H4 (cell line): Measurements from ENCODE around the gene SCNN1B. TPM values are rescaled to one million over a fixed set of nuclear protein-coding genes. Genes with fewer than 3 reads are reported as not detected.

Source experiments
- DNase-seq: peaks from one replicate; pipeline ENCODE4 v3.0.0-alpha.2; 2015; ENCODE audit warnings: low spot score
- total RNA-seq: library from RNA; depleted of rRNA; stranded (reverse); fragments of >200 nt; shearing (Covaris generic); gene quantifications from 2 replicates; pipeline ENCODE4 v1.2.3, GENCODE V29; 2014; rRNA removed

Gene SCNN1B
- total RNA-seq, 1 experiment from 2014 or later: not detected

DNA sequence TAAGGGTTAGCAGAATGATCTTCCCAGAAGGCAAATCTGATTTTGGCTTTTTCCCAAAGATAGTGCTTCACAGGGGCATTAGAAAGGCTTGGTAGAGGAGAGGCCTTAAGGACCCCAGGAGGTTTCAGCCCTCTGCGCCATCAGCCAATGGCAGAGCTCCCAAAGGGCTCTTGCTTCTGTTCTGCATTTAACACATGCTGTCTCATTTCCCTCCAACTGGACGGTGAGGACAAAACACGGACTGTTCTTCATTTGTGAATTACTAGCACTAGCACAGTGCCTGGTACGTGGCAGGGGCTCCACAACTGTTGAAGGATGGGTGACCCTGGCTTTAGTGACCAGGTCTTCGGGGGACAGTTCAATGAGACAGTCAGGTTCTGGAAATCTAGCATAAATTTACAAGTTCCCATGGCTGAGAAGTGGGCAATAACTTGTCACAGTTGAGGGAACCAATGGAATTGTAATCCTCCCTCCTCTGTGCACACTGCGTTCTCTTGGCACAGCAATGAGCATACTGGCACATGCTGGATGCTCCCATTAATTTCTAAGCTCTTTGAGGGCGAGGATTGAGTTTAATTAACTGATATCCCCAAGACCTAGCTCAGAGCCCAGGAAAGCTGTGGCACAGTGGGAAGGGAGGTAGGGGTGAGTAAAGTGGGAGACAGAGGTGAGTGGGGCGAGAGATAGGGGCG lies 105.5 kb downstream of the SCNN1B start:
- no peak for DNase-seq

DNA sequence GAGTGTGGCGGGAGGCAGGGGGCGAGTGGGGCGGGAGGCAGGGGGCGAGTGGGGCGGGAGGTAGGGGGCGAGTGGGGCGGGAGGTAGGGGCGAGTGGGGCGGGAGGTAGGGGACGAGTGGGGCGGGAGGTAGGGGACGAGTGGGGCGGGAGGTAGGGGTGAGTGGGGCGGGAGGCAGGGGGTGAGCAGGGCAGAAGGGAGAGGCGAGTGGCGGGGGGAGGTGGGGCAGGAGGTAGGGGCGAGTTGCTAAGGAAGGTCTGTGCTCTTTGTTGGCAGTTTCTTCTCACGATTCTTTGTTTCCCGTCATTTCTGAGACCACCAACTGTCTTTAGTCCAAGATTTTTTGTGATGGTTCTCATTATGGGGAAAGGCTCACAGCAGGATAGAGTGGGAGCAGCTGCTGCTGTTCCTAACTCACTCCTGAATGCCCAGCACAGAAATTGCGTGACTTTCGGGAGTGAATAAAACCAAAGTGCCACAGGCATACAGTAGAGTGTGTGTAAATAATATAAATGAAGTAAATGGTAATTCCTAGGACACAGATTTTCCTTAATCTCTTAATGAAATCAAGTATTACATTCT lies 106.2 kb downstream of the SCNN1B start:
- no peak for DNase-seq

DNA sequence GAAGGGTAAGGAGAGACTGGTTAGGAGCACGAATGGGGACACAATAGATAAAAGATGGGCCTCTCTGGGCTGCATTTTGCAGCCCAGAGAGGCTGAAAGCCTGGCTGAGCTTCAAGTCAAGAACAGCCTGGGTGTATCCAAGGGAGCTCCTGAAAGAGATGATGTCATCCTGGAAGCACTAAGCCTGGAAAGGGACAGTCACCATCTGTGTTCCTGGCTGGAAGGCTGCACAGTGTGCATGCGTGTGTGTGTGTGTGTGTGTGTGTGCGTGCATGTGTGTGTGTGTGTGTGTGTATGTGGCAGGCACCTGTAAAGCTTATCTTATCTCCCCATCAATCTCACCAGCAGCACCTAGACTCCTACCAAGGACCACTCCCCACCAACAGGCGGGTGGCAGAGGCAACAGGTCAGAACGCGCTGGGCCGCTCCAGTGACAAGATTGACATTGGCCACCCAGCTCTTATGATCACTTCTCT lies 106.8 kb downstream of the SCNN1B start:
- DNase-seq: peak; percentile 53

DNA sequence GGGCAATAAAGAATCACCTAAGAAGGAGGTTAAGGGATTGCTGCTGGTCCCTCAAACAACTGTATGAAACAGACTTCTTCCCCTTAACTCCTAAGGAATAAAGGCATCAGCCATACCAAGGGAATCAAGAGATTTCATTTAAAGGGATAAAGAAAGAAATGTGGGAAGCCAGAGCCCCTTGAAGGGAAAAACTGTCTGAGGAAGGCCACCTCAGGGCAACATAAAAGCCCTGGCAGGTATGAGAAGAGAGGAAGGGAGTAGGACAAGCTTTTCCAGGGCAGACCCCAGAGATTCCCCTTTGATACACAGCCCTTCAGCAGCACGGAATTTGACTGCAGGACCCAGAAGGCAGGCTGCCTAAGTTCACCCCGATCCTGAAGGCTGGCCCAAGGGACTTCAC lies 107.4 kb downstream of the SCNN1B start:
- DNase-seq: no peak

DNA sequence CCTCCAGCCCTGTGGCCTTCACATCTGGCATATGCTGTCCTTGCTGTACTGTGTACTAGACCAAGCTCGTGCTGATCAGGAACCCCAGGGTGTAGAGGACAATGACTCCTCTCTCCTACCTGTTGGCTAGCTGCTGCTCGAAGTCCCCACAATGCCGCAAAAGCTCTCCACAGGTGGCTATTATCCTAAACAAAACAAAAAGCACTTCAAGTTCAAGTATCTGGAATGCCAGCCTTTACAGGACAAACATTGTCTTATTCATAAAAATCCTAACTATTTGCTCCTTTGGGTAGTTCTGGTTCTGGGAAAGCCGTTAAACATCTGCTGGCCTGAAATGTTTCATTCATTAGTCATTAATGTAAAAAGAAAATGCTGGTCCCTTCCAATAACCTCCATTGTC lies 108.1 kb downstream of the SCNN1B start:
- no peak for DNase-seq

DNA sequence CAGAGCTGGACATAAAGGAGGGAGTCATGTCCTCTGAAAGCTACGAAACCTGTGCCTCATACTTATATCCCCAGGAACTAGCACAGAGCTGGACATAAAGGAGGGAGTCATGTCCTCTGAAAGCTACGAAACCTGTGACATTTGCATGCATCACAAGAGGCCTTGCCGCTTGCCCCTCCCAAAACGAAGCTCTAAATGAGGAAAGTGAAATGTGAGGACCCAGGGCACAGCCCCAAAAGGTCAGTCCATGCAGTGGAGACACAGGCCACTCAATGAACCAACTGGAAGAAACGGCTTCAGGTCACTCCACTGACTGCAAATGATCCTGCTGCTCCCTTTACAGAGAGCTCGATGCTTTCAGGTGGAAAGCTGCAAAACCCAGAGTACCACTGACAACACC lies 112.6 kb downstream of the SCNN1B start:
- DNase-seq: no peak

DNA sequence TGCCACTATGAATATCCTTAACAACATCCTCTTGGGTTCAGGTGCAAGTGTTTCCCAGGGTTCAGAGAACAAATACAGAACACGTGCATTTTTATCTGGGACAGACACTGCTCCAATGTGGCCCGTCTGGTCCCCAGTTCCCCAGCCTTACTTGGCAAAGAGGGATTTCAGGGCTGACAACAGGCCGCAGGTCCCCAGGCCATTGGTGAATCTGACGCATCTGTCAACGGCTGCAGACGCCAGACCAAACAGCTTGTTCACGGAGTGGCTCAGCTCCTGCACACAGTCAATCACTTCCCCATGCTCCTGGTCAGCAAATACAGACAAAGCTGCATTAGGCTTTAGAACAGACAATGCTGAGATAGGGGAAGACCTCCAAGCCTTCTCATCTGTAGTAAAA lies 114.7 kb downstream of the SCNN1B start:
- no peak for DNase-seq

DNA sequence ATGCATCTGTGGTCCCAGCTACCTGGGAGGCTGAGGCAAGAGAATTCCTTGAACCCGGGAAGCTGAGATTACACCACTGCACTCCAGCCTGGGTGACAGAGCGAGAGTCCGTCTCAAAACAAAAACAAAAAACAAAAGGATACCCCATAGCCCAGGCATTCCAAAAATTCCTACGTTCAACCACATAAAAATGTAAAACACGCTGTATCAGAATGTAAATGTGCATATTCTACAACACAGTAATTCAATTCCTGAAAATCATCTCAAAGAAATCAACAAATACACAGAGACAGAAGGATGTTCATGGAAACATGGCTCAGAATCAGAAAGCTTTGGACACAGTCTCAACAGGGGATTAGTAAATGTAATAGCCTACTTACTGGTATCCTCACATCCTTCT lies 117.9 kb downstream of the SCNN1B start:
- no peak for DNase-seq

DNA sequence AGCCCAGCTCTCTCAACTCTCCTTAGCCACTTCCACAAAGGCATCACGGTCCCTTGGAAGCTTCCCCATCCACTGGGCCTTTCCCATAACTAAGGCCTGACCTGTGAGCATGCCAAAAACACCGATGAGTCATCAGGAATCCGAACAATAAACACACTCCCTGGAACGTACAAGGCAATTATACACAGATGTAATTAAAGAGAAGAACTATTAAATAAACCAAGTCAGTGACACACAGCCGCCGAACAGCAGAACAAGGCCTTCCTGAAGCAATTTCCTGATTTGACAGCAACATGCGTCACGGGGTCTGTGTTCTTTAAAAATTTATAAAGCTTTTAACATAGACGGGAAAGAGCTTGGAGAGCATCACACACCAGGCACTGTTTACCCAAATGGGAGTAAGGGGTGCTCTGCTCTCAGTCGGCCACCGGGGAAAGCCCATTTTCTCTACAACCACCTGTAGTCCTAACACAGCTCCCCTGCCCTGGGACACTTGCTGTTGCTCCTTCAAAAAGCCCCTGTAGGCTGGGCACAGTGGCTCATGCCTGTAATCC lies 121.5 kb downstream of the SCNN1B start:
- DNase-seq: peak; percentile 95

DNA sequence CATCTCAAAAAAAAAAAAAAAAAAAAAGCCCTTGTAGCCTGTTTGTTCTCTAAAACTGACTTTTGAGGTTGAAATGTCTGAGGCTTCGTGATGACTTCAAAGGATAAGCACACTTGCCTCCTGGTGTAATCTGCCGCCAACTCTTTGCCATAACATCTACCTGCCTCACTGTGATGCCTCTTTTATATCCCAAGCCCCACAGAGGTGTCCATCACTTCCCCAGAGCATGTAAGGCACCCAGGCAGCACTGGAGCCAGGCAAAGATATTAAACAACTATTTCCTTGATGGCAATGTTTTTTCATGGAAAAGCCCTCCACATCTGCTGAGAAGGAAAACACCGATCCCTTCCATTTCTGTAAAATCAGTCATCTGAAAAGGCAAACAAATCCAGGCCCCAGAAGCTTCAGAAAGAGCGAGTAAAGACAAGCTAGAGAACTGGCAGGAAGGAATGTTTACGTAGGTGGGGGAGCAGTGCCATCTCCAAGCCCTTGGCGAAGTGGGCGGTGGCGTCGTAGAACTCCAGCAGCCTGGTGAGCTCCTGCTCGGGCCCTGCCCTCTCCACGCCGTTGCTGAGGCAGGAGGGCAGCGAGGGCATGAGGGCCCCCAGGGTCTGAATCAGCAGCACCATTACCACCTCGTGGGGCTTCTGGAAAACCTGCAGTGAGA lies 122.3 kb downstream of the SCNN1B start:
- peak; percentile 57 for DNase-seq

DNA sequence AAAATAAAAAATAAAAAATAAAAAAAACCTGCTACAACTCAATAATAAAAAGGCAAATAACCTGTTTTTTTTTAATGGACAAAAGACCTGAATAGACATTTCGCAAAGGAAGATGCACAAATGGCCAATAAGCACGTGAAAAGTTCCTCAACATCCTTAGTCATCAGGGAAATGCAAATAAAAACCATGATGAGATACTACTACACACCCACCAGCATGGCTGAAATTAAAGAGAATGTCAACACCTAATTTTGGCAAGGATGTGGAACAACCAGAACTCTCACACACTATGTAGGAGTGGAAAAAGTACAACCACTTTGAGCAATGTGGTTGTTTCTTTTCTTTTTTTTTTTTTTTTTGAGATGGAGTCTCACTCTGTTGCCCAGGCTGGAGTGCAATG lies 126.2 kb downstream of the SCNN1B start:
- no peak for DNase-seq

Other genes with a start within 250 kb of the SCNN1B start
- 3.7 and 4.3 TPM in 2 replicates for gene USP31, start 152.8 kb upstream of the SCNN1B start, total RNA-seq
- gene SCNN1G, start 119.6 kb upstream of the SCNN1B start, total RNA-seq: not detected in 2 replicates
- 12.9 and 14.8 TPM in 2 replicates for gene COG7, start 150.9 kb downstream of the SCNN1B start, total RNA-seq
- 25.0 and 28.8 TPM in 2 replicates for gene GGA2, start 208.2 kb downstream of the SCNN1B start, total RNA-seq